Measurements from ENCODE around the gene KIAA2012. TPM values are rescaled to one million over a fixed set of nuclear protein-coding genes. Genes with fewer than 3 reads are reported as not detected.

The KIAA2012 gene
- total and polyA plus RNA-seq, 9 donors = 0.05 to 5.2 (median 0.27) TPM; not detected in 2

DNA sequence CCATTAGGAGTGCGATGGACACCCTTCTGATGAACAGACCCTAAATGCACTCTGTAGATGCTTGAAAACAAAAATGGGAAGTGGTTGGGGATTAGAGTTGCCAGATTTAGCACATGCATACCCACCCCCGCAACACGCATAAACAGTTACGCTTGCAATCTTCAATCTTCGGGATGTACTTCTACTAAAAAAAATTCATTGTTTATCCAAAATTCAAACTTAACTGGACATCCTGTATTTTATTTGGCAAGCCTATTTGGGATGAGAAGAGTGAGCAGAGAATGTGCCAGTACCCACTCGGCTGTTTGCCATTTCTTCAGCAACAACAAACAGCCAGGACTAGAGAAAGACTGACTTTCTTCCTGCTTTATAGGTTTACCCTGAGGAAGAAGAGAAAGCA is 18.4 kb downstream of the KIAA2012 start:
- Histone ChIP-seq H3K9me3 (no peaks in the 10 kb centered on the region), H3K27ac (no peak overlapping the region), H3K4me1 (ENCODE audit: insufficient read depth) (peaks cover 2% of the 10 kb centered on the region), H3K27me3 (no peaks in the 10 kb centered on the region), H3K4me3 (no peak overlapping the region), H3K36me3 (no peaks in the 10 kb centered on the region)
- WGBS, 3 donors = 22 to 45% (median 45%) methylated on average over 6 of the region's 6 CpGs
- TF ChIP-seq EP300 (IDR thresholded peaks at IDR 0.05) (no peak), POLR2A (IDR thresholded peaks at IDR 0.05) (no peak)
- TF ChIP-seq, protein P1, sequence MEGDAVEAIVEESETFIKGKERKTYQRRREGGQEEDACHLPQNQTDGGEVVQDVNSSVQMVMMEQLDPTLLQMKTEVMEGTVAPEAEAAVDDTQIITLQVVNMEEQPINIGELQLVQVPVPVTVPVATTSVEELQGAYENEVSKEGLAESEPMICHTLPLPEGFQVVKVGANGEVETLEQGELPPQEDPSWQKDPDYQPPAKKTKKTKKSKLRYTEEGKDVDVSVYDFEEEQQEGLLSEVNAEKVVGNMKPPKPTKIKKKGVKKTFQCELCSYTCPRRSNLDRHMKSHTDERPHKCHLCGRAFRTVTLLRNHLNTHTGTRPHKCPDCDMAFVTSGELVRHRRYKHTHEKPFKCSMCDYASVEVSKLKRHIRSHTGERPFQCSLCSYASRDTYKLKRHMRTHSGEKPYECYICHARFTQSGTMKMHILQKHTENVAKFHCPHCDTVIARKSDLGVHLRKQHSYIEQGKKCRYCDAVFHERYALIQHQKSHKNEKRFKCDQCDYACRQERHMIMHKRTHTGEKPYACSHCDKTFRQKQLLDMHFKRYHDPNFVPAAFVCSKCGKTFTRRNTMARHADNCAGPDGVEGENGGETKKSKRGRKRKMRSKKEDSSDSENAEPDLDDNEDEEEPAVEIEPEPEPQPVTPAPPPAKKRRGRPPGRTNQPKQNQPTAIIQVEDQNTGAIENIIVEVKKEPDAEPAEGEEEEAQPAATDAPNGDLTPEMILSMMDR (IDR thresholded peaks at IDR 0.05) = no peak
- peak in 4 of 5 donors; percentile 18 to 47 (median 32) for DNase-seq
- intact Hi-C loops (cut with DNase I) = no loop called here

DNA sequence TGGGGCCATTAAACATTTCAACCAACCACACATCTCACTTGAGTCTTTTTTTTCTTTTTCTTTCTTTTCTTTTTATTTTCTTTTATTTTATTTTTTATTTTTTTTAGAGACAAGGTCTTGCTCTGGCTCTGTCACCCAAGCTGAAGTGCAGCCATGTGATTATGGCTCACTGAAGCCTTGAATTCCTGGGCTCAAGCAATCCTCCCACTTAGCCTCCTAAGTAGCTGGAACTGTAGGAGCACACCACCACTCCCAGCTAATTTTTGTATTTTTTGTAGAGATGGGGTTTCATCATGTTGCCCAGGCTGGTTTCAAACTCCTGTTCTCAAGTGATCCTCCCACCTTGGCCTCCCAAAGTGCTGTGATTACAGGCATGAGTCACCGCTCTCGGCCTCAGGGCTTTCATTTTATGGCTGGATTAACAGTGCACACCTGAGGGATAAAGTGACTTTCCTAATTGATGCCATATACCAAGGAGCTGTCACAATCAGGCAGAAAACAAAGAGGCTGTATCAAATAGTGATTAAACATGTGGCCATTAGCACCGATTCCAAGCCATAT is 21.5 kb downstream of the KIAA2012 start:
- WGBS, 3 donors = 88 to 93% (median 89%) methylated on average over 3 of the region's 3 CpGs
- TF ChIP-seq EP300 (IDR thresholded peaks at IDR 0.05) = no peak
- TF ChIP-seq, protein P1 (IDR thresholded peaks at IDR 0.05) = no peak
- TF ChIP-seq POLR2A (IDR thresholded peaks at IDR 0.05) = no peak
- no peak overlapping the region for H3K27ac ChIP-seq
- no peak overlapping the region for H3K4me3 ChIP-seq
- H3K36me3 ChIP-seq = no peaks in the 10 kb centered on the region
- H3K9me3 ChIP-seq = no peaks in the 10 kb centered on the region
- H3K4me1 ChIP-seq (ENCODE audit: insufficient read depth) = peaks cover 2% of the 10 kb centered on the region
- H3K27me3 ChIP-seq = no peaks in the 10 kb centered on the region
- DNase-seq = no peak
- intact Hi-C loops (cut with DNase I) = no loop called here

DNA sequence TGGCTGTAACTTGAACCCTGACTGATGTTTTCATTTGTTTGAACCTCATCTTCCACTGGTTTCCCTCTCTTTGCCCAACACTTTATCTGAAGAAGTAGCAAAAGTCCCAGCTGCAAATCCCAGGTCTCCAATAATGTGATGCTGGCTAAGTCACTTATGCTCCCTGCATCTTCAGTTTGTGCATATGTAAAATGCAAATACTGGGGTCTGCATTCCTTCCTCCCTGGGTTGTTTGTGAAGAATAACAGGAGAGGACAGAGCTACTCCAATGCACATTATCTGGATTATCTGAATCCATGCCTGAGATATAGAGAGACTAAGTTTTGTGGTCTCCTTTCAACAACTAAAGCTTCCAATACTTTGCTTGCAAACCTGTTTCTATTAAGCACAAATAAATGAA is 22.2 kb downstream of the KIAA2012 start:
- no peak for DNase-seq
- no peak overlapping the region for H3K4me3 ChIP-seq
- H3K27ac ChIP-seq = no peak overlapping the region
- H3K36me3 ChIP-seq = no peaks in the 10 kb centered on the region
- peaks cover 2% of the 10 kb centered on the region for H3K4me1 ChIP-seq (ENCODE audit: insufficient read depth)
- TF ChIP-seq EP300 (IDR thresholded peaks at IDR 0.05) = no peak
- TF ChIP-seq, protein P1 (IDR thresholded peaks at IDR 0.05) = no peak
- TF ChIP-seq POLR2A (IDR thresholded peaks at IDR 0.05) = no peak
- no peaks in the 10 kb centered on the region for H3K9me3 ChIP-seq
- intact Hi-C loops (cut with DNase I) = no loop called here
- no peaks in the 10 kb centered on the region for H3K27me3 ChIP-seq

DNA sequence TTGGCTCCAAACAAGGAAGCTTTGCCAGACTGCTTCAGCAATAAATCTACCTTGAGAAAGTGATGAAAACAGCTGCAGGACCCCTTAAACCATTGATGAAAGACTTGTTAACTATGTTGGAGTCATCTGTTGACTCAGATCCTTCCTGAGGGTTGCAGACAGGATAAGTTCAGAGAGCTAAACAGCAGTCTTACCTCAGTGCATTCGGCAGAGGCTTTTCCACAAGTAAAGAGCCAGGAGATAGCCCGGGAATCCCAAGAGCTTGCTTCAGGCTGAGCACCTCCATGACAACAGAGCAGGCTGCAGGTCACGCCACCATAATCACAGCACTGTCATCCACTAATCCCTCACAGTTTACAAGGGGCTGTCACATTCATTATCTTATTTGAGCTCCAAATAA is 23.7 kb downstream of the KIAA2012 start:
- 57 to 80% (median 73%) methylated on average over 3 of the region's 3 CpGs for WGBS, 3 donors

More for the DNA sequence above, 23.7 kb downstream of the KIAA2012 start:
- DNase-seq = no peak
- Histone ChIP-seq H3K36me3 (no peaks in the 10 kb centered on the region), H3K4me1 (ENCODE audit: insufficient read depth) (peaks cover 2% of the 10 kb centered on the region), H3K27me3 (no peaks in the 10 kb centered on the region), H3K4me3 (no peak overlapping the region), H3K9me3 (no peaks in the 10 kb centered on the region), H3K27ac (no peak overlapping the region)
- intact Hi-C loops (cut with DNase I) = no loop called here
- no peak for TF ChIP-seq POLR2A (IDR thresholded peaks at IDR 0.05)
- no peak for TF ChIP-seq EP300 (IDR thresholded peaks at IDR 0.05)
- TF ChIP-seq, protein P1 (IDR thresholded peaks at IDR 0.05) = no peak
